Measurements from ENCODE around the gene GTF3C2.
"Not testable (repeated sequence)": the region's sequence is repeated elsewhere in the genome, so short reads cannot be mapped to it uniquely, and the experiment has no call there.

GTF3C2 gene

GRCh38 chr2:27370816-27371620, 14.5 kb upstream of the GTF3C2 start:
- DNase-seq, result peak in 1 of 2 experiments; percentile 4

- DNase-seq, result peak; percentile 98 to 99
Observed at GRCh38 chr2:27370026-27370815, 13.7 kb upstream of the GTF3C2 start, which contains the start of the genes EIF2B4 and SNX17. Gene EIF2B4 (minus strand): TSS chr2:27370338. CDS start chr2:27370314, 24 bp downstream. Gene SNX17 (plus strand): TSS chr2:27370616. CDS start chr2:27370744, 128 bp downstream.

- peak; percentile 40 to 42 for DNase-seq
Observed at GRCh38 chr2:27369471-27370025, 13.0 kb upstream of the GTF3C2 start.

- DNase-seq, result no peak
Observed at GRCh38 chr2:27363933-27364332, 7.4 kb upstream of the GTF3C2 start.

- DNase-seq, result no peak
Observed at GRCh38 chr2:27362678-27363420, 6.3 kb upstream of the GTF3C2 start.

GRCh38 chr2:27356056-27356381, 545 bp downstream of the GTF3C2 start:
- peak; percentile 37 to 42 for DNase-seq

- DNase-seq, result no peak
Observed at GRCh38 chr2:27354597-27354927, 2.0 kb downstream of the GTF3C2 start.

GRCh38 chr2:27353762-27354596, 2.6 kb downstream of the GTF3C2 start:
- no peak for DNase-seq

- DNase-seq, result not testable (repeated sequence)
Observed at GRCh38 chr2:27353386-27353761, 3.2 kb downstream of the GTF3C2 start.

GRCh38 chr2:27351802-27352598, 4.6 kb downstream of the GTF3C2 start:
- no peak for DNase-seq

GRCh38 chr2:27350106-27350693, 6.4 kb downstream of the GTF3C2 start:
- DNase-seq, result no peak

- DNase-seq, result no peak
Observed at GRCh38 chr2:27347641-27348040, 8.9 kb downstream of the GTF3C2 start.

GRCh38 chr2:27336173-27336572, 20.4 kb downstream of the GTF3C2 start:
- DNase-seq, result no peak

- no peak for DNase-seq
Observed at GRCh38 chr2:27335311-27335710, 21.3 kb downstream of the GTF3C2 start.

- no peak for DNase-seq
Observed at GRCh38 chr2:27324720-27325119, 31.8 kb downstream of the GTF3C2 start.

- no peak for DNase-seq
Observed at GRCh38 chr2:27323596-27324285, 32.8 kb downstream of the GTF3C2 start.

- DNase-seq, result peak; percentile 83 to 93
Observed at GRCh38 chr2:27322766-27323595, 33.6 kb downstream of the GTF3C2 start, which contains the start of gene MPV17. Gene MPV17 (minus strand): TSS chr2:27323097. CDS start chr2:27322517, 580 bp downstream.

- no peak for DNase-seq
Observed at GRCh38 chr2:27322301-27322765, 34.2 kb downstream of the GTF3C2 start.

- DNase-seq, result peak; percentile 83 to 88
Observed at GRCh38 chr2:27320958-27321543, 35.5 kb downstream of the GTF3C2 start.

Measured in SHP77 (cell line).